HEK293 (cell line): ENCODE results near the gene MBD5.

Source experiments
- CTCF ChIA-PET: fragments of 350-600 bp; formaldehyde crosslinking; extraction: SDS; loops from one replicate; lab custom pipeline; 2021; ENCODE audit warnings: antibody characterized with exemption; lab: Yijun Ruan, JAX
- POLR2A ChIA-PET: fragments of 300-600 bp; formaldehyde crosslinking; extraction: SDS; loops from one replicate; lab custom pipeline; 2020; ENCODE audit warnings: antibody characterized with exemption, inconsistent platforms; lab: Yijun Ruan, JAX
- H3K27ac ChIP-seq: fragments of 200-500 bp; sonication (Bioruptor generic); 2 replicates; pipeline ENCODE4 v1.5.1; 2014; ENCODE audit warnings: low read depth, low read length, control low read depth, inconsistent platforms; ENCODE audit errors: extremely low read depth
- H3K36me3 ChIP-seq, 2 experiments: fragments of 200-500 bp in 1 of 2; sonication (Bioruptor generic) in 1 of 2; 1 replicate in 1 of 2; 2 replicates in 1 of 2; pipeline ENCODE4 v1.5.1; 2014 to 2017; ENCODE audit warnings: inconsistent platforms in 2 of 2, low read length in 2 of 2; ENCODE audit not compliant: control insufficient read depth in 2 of 2, insufficient read depth in 1 of 2
- H3K4me1 ChIP-seq: fragments of 200-500 bp; sonication (Bioruptor generic); 2 replicates; pipeline ENCODE4 v1.5.1; 2014; ENCODE audit warnings: mild to moderate bottlenecking, low read length, inconsistent platforms; ENCODE audit not compliant: control insufficient read depth, insufficient read depth
- H3K4me3 ChIP-seq: 2 replicates; pipeline ENCODE4 v1.5.1; 2011; ENCODE audit warnings: low read depth, mild to moderate bottlenecking, control low read depth, low read length, moderate library complexity
- H3K9me3 ChIP-seq: fragments of 200-500 bp; sonication (Bioruptor generic); 2 replicates; pipeline ENCODE4 v1.5.1; 2014; ENCODE audit warnings: low read depth, low read length, inconsistent platforms; ENCODE audit not compliant: control insufficient read depth, insufficient read depth
- BCL11A ChIP-seq: fragments of 450-650 bp; formaldehyde crosslinking; IDR thresholded peaks from 2 replicates; pipeline ENCODE4 v1.5.1; 2016; ENCODE audit warnings: low read depth, missing biosample characterization, missing genetic modification characterization
- CTCF ChIP-seq: fragments of 450-650 bp; formaldehyde crosslinking; IDR thresholded peaks from 2 replicates; pipeline ENCODE4 v1.5.1; 2016; ENCODE audit warnings: missing biosample characterization, missing genetic modification characterization
- GFI1B ChIP-seq: fragments of 450-650 bp; formaldehyde crosslinking; IDR thresholded peaks from 2 replicates; pipeline ENCODE4 v1.5.1; 2016; ENCODE audit warnings: missing biosample characterization, missing genetic modification characterization
- HIC1 ChIP-seq: fragments of 450-650 bp; formaldehyde crosslinking; IDR thresholded peaks from 2 replicates; pipeline ENCODE4 v1.5.1; 2016; ENCODE audit warnings: missing biosample characterization, missing genetic modification characterization
- HOXA7 ChIP-seq: sonication (generic); formaldehyde crosslinking; IDR thresholded peaks from 2 replicates; pipeline ENCODE4 v1.8.1; 2022; ENCODE audit warnings: missing genetic modification reagents, borderline replicate concordance
- HOXD13 ChIP-seq: sonication (generic); formaldehyde crosslinking; IDR thresholded peaks from 2 replicates; pipeline ENCODE4 v1.8.0; 2022; ENCODE audit warnings: missing genetic modification reagents, borderline replicate concordance
- IKZF3 ChIP-seq: fragments of 450-650 bp; IDR thresholded peaks from 2 replicates; pipeline ENCODE4 v1.5.0; 2018; ENCODE audit warnings: missing biosample characterization, mild to moderate bottlenecking, missing genetic modification characterization, moderate library complexity
- KLF1 ChIP-seq: fragments of 450-650 bp; formaldehyde crosslinking; IDR thresholded peaks from 2 replicates; pipeline ENCODE4 v1.5.1; 2016; ENCODE audit warnings: missing biosample characterization, missing genetic modification characterization
- MEIS1 ChIP-seq: sonication (generic); formaldehyde crosslinking; IDR thresholded peaks from 2 replicates; pipeline ENCODE4 v1.8.1; 2022; ENCODE audit warnings: missing genetic modification reagents, mild to moderate bottlenecking, borderline replicate concordance
- OSR2 ChIP-seq: fragments of 450-650 bp; formaldehyde crosslinking; IDR thresholded peaks from 2 replicates; pipeline ENCODE4 v1.5.1; 2016; ENCODE audit warnings: missing biosample characterization, missing genetic modification characterization
- SCRT2 ChIP-seq: fragments of 450-650 bp; formaldehyde crosslinking; IDR thresholded peaks from 2 replicates; pipeline ENCODE4 v1.5.1; 2016; ENCODE audit warnings: missing biosample characterization, missing genetic modification characterization
- ZFHX2 ChIP-seq: fragments of 450-650 bp; formaldehyde crosslinking; conservative IDR thresholded peaks from 2 replicates; pipeline ENCODE4 v1.5.1; 2016; ENCODE audit warnings: missing biosample characterization, missing genetic modification characterization
- ZNF146 ChIP-seq: fragments of 450-650 bp; formaldehyde crosslinking; IDR thresholded peaks from 2 replicates; pipeline ENCODE4 v1.5.1; 2016; ENCODE audit warnings: missing biosample characterization, missing genetic modification characterization
- ZNF18 ChIP-seq: fragments of 450-650 bp; formaldehyde crosslinking; IDR thresholded peaks from 2 replicates; pipeline ENCODE4 v1.5.1; 2016; ENCODE audit warnings: missing biosample characterization, missing genetic modification characterization
- ZNF26 ChIP-seq: fragments of 450-650 bp; formaldehyde crosslinking; IDR thresholded peaks from 2 replicates; pipeline ENCODE4 v1.5.1; 2016; ENCODE audit warnings: missing biosample characterization, missing genetic modification characterization
- ZNF302 ChIP-seq: fragments of 450-650 bp; formaldehyde crosslinking; IDR thresholded peaks from 2 replicates; pipeline ENCODE4 v1.5.1; 2016; ENCODE audit warnings: missing biosample characterization, missing genetic modification characterization, low read depth
- ZNF350 ChIP-seq: fragments of 450-650 bp; formaldehyde crosslinking; IDR thresholded peaks from 2 replicates; pipeline ENCODE4 v1.5.0; 2017; ENCODE audit warnings: missing biosample characterization, mild to moderate bottlenecking, missing genetic modification characterization
- ZNF394 ChIP-seq: fragments of 450-650 bp; formaldehyde crosslinking; IDR thresholded peaks from 2 replicates; pipeline ENCODE4 v1.5.1; 2016; ENCODE audit warnings: missing biosample characterization, missing genetic modification characterization, mild to moderate bottlenecking, moderate library complexity, borderline replicate concordance
- ZNF416 ChIP-seq: fragments of 450-650 bp; formaldehyde crosslinking; IDR thresholded peaks from 2 replicates; pipeline ENCODE4 v1.5.1; 2016; ENCODE audit warnings: missing biosample characterization, missing genetic modification characterization
- ZNF426 ChIP-seq: fragments of 450-650 bp; formaldehyde crosslinking; IDR thresholded peaks from 2 replicates; pipeline ENCODE4 v1.5.1; 2017; ENCODE audit warnings: missing biosample characterization, missing genetic modification characterization, mild to moderate bottlenecking, inconsistent platforms, moderate library complexity
- ZNF510 ChIP-seq: fragments of 450-650 bp; formaldehyde crosslinking; IDR thresholded peaks from 2 replicates; pipeline ENCODE4 v1.5.1; 2018; ENCODE audit warnings: mild to moderate bottlenecking, missing genetic modification characterization, missing biosample characterization; ENCODE audit not compliant: insufficient replicate concordance
- ZNF521 ChIP-seq: fragments of 450-650 bp; formaldehyde crosslinking; IDR thresholded peaks from 2 replicates; pipeline ENCODE4 v1.5.1; 2017; ENCODE audit warnings: missing biosample characterization, mild to moderate bottlenecking, missing genetic modification characterization
- ZNF571 ChIP-seq: fragments of 450-650 bp; formaldehyde crosslinking; IDR thresholded peaks from 2 replicates; pipeline ENCODE4 v1.5.0; 2017; ENCODE audit warnings: missing biosample characterization, missing genetic modification characterization
- ZNF610 ChIP-seq: fragments of 450-650 bp; formaldehyde crosslinking; IDR thresholded peaks from 2 replicates; pipeline ENCODE4 v1.5.1; 2016; ENCODE audit warnings: missing biosample characterization, missing genetic modification characterization, borderline replicate concordance
- ZNF645 ChIP-seq: fragments of 450-650 bp; formaldehyde crosslinking; IDR thresholded peaks from 2 replicates; pipeline ENCODE4; 2016; ENCODE audit warnings: missing biosample characterization, missing genetic modification characterization
- ZNF660 ChIP-seq: fragments of 450-650 bp; IDR thresholded peaks from 2 replicates; pipeline ENCODE4 v1.5.1; 2018; ENCODE audit warnings: missing biosample characterization, mild to moderate bottlenecking, missing genetic modification characterization
- ZNF768 ChIP-seq: fragments of 450-650 bp; formaldehyde crosslinking; IDR thresholded peaks from 2 replicates; pipeline ENCODE4 v1.5.1; 2018; ENCODE audit warnings: missing biosample characterization, mild to moderate bottlenecking, missing genetic modification characterization

Gene MBD5

GRCh38 chr2:148039783-148040182 is 18.9 kb downstream of the MBD5 start (continued):
- no peak for TF ChIP-seq ZNF146 (tag by site-specific recombination)

GRCh38 chr2:148042219-148042618 is 21.3 kb downstream of the MBD5 start:
- Histone ChIP-seq H3K4me3 (no peak overlapping the region), H3K36me3 (peaks cover 0 to 5% of the 10 kb centered on the region in 2 experiments; a peak in 1 of 3 replicates), H3K4me1 (peaks cover 3% of the 10 kb centered on the region; the same call in 1 of the 2 replicates), H3K27ac (no peak overlapping the region), H3K9me3 (no peaks in the 10 kb centered on the region)
- ChIA-PET CTCF (no interaction called here), POLR2A (no interaction called here)
- TF ChIP-seq ZNF26 (no peak), OSR2 (tag by site-specific recombination) (no peak), ZNF521 (tag by site-specific recombination) (no peak), HOXA7 (no peak), ZNF768 (tag by site-specific recombination) (no peak), ZNF510 (tag by site-specific recombination) (no peak), ZNF350 (no peak), ZNF394 (tag by site-specific recombination) (no peak), BCL11A (tag by site-specific recombination) (no peak), ZNF610 (tag by site-specific recombination) (no peak), ZNF645 (tag by site-specific recombination) (no peak), KLF1 (tag by site-specific recombination) (no peak), GFI1B (no peak), ZNF660 (tag by site-specific recombination) (no peak), ZNF571 (tag by site-specific recombination) (no peak), ZFHX2 (tag by site-specific recombination) (no peak), HOXD13 (no peak), CTCF (tag by site-specific recombination) (no peak), SCRT2 (tag by site-specific recombination) (no peak)

GRCh38 chr2:148044322-148044721 is 23.4 kb downstream of the MBD5 start:
- H3K9me3 ChIP-seq: no peaks in the 10 kb centered on the region
- H3K4me1 ChIP-seq: peaks cover 3% of the 10 kb centered on the region
- no peak overlapping the region for H3K4me3 ChIP-seq
- H3K27ac ChIP-seq: no peak overlapping the region
- ChIA-PET CTCF (no interaction called here), POLR2A (no interaction called here)
- peaks cover 0 to 5% of the 10 kb centered on the region in 2 experiments; a peak in 1 of 3 replicates for H3K36me3 ChIP-seq
- no peak for TF ChIP-seq ZNF416
- TF ChIP-seq ZNF426: no peak
- no peak for TF ChIP-seq ZNF302 (tag by site-specific recombination)
- no peak for TF ChIP-seq IKZF3 (tag by site-specific recombination)
- no peak for TF ChIP-seq HIC1 (tag by site-specific recombination)
- TF ChIP-seq MEIS1 (CRISPR knock-in tag): no peak
- TF ChIP-seq ZNF18 (tag by site-specific recombination): no peak
- no peak for TF ChIP-seq ZNF610 (tag by site-specific recombination)
